ENCODE results near the gene EMC6.

GRCh38 chr17:3678095-3678820 is 9.6 kb downstream of the EMC6 start:
- TF ChIP-seq POLR2A (IDR thresholded peaks at IDR 0.05; ENCODE audit: low read length) (no peak), GATA1 (IDR thresholded peaks at IDR 0.05; ENCODE audit: low read depth, low read length) (no peak)

All from erythroblast (primary cell).